Measurements from ENCODE around the gene POU2AF3. TPM values are rescaled to one million over a fixed set of nuclear protein-coding genes. Genes with fewer than 3 reads are reported as not detected.

POU2AF3 gene
- total RNA-seq, 1 experiment from 2014 or later: not detected

DNA sequence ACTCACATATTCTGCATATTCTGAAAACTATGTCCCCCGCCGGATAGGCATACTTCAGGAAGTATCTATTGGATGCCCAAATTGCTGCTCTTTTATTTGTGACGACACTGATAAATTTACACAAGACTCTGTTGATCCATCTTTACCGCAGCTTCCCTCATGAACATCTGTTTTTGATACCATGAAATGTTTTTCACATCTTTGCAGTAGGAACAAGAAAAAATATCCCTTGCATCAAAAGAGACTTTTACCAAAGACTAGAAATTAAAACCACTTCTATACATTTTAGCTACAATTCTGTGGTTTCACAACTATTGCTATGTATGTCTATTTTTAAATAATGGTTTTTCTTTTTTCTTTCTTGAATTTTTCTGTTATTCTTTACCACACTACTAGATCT is 37.5 kb upstream of the POU2AF3 start:
- DNase-seq (ENCODE audit: low read depth, low spot score): no peak
- intact Hi-C loops (cut with micrococcal nuclease): no loop called here
- TF ChIP-seq, protein P1, sequence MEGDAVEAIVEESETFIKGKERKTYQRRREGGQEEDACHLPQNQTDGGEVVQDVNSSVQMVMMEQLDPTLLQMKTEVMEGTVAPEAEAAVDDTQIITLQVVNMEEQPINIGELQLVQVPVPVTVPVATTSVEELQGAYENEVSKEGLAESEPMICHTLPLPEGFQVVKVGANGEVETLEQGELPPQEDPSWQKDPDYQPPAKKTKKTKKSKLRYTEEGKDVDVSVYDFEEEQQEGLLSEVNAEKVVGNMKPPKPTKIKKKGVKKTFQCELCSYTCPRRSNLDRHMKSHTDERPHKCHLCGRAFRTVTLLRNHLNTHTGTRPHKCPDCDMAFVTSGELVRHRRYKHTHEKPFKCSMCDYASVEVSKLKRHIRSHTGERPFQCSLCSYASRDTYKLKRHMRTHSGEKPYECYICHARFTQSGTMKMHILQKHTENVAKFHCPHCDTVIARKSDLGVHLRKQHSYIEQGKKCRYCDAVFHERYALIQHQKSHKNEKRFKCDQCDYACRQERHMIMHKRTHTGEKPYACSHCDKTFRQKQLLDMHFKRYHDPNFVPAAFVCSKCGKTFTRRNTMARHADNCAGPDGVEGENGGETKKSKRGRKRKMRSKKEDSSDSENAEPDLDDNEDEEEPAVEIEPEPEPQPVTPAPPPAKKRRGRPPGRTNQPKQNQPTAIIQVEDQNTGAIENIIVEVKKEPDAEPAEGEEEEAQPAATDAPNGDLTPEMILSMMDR (IDR thresholded peaks at IDR 0.05 in 2 of 3, conservative IDR thresholded peaks at IDR 0.05 in 1 of 3; ENCODE audit: borderline replicate concordance in 1 of 3, insufficient read depth in 1 of 3, low read depth in 2 of 3, low read length in 2 of 3): no peak
- no peak for TF ChIP-seq SIN3A (IDR thresholded peaks at IDR 0.05; ENCODE audit: low read depth)
- TF ChIP-seq FOSL1 (IDR thresholded peaks at IDR 0.05; ENCODE audit: low read depth): no peak
- TF ChIP-seq, protein P2, sequence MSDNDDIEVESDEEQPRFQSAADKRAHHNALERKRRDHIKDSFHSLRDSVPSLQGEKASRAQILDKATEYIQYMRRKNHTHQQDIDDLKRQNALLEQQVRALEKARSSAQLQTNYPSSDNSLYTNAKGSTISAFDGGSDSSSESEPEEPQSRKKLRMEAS (IDR thresholded peaks at IDR 0.05): no peak
- no peak for TF ChIP-seq CEBPB (IDR thresholded peaks at IDR 0.05; ENCODE audit: low read depth)
- TF ChIP-seq RAD21 (IDR thresholded peaks at IDR 0.05; ENCODE audit: low read depth): no peak
- TF ChIP-seq TCF7L2 (IDR thresholded peaks at IDR 0.05; ENCODE audit: borderline replicate concordance, extremely low read depth, insufficient read depth, insufficient read length): no peak
- no peak for TF ChIP-seq ZNF274 (IDR thresholded peaks at IDR 0.05; ENCODE audit: low read depth, low read length)
- TF ChIP-seq YY1 (IDR thresholded peaks at IDR 0.05; ENCODE audit: extremely low read depth, insufficient replicate concordance, low read depth, low read length): no peak
- Histone ChIP-seq H3K9me3 (ENCODE audit: control insufficient read depth in 1 of 2, insufficient read depth in 1 of 2, low read depth in 1 of 2, low read length in 2 of 2) (no peaks in the 10 kb centered on the region), H3K79me2 (ENCODE audit: insufficient read depth, low read length) (no peaks in the 10 kb centered on the region), H4K20me1 (ENCODE audit: insufficient read depth) (no peaks in the 10 kb centered on the region), H2AFZ (ENCODE audit: low read depth, low read length, poor library complexity, severe bottlenecking) (no peak overlapping the region), H3K36me3 (ENCODE audit: control insufficient read depth in 1 of 2, insufficient read depth in 2 of 2, low read length in 2 of 2) (no peaks in the 10 kb centered on the region), H3K4me1 (ENCODE audit: control insufficient read depth in 1 of 2, insufficient read depth in 2 of 2, low read length in 2 of 2) (no peaks in the 10 kb centered on the region), H3K4me3 (replicated peaks in 1 of 2; ENCODE audit: low read depth in 1 of 2, low read length in 2 of 2) (no peak overlapping the region), H3K9ac (ENCODE audit: low read length) (no peak overlapping the region), H3K9me2 (ENCODE audit: insufficient read depth) (no peaks in the 10 kb centered on the region), H3K27ac (ENCODE audit: low read depth, low read length) (no peak overlapping the region), H3K4me2 (ENCODE audit: low read length) (no peak overlapping the region), H3K27me3 (ENCODE audit: insufficient read depth, low read length) (peaks cover 57% of the 10 kb centered on the region)
- ChIA-PET RAD21 (ENCODE audit: low non-redundant PET in 1 of 2, low total read pairs in 2 of 2, uncharacterized antibody in 2 of 2, unreplicated experiment in 2 of 2) (no interaction called here), CTCF (no interaction called here), POLR2A (no interaction called here)
- no peak for ATAC-seq
- BruUV-seq (replicated peaks): no TSS peak

All from HCT116 (cell line).